HG02678 (cell line): Measurements from ENCODE around the gene SF3B3.
"Not testable (repeated sequence)": the region's sequence is repeated elsewhere in the genome, so short reads cannot be mapped to it uniquely, and the experiment has no call there.

Experiments used
- ATAC-seq: cut with Tn5 transposase; IDR thresholded peaks from one replicate; pipeline ENCODE4 v1.9.1; 2021; ENCODE audit warnings: mild to moderate bottlenecking, moderate library complexity; ENCODE audit not compliant: unreplicated experiment

SF3B3 gene

DNA sequence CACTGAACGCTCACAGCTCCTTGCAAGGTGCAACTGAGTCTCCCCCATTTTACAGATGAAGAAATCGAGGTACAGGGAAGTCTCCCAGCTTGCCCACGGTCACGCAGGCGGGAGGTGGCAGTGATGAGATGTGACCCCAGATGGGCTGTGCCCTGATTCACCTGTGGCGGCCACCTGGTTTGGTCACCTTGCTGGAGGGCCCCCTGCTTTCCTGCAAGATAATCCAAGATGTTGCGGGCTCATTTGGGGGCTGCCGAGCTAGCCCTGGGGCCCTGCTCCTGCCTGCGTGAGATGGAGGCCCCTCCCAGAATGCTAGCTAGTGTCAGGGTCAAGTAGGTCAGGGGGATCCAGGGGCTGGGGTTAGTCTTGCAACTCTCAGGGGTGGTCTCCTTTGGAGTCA is 63.1 kb downstream of the SF3B3 start:
- ATAC-seq: no peak

DNA sequence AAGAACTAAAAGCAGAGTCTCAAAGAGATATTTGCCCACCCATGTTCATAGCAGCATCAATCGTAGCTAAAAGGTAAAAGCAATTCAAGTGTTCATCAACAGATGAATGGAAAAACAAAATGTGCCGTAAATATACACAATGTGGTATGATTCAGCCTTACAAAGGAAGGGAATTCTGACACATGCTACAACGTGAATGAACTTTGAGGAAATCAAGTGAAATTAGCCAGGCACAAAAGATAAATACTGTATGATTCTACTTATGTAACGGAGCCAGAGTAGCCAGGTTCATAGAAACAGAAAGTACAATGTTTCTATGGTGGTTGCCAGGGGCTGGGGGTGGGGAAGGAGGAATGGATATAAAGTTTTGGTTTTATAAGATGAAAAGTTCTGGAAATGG is 64.9 kb downstream of the SF3B3 start:
- no peak for ATAC-seq

DNA sequence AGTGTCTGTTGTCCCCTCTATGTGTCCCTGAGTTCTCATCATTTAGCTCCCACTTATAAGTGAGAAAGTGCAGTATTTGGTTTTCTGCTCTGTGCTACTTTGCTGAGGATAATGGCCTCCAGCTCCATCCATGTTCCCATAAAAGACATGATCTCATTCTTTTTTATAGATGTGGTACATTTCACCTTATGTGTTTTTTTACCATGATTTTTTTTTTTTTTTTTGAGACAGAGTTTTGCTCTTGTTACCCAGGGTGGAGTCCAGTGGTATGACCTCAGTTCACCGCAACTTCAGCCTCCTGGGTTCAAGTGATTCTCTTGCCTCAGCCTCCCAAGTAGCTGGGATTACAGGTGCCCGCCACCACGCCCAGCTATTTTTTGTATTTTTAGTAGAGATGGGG is 65.8 kb downstream of the SF3B3 start:
- ATAC-seq: not testable (repeated sequence)

DNA sequence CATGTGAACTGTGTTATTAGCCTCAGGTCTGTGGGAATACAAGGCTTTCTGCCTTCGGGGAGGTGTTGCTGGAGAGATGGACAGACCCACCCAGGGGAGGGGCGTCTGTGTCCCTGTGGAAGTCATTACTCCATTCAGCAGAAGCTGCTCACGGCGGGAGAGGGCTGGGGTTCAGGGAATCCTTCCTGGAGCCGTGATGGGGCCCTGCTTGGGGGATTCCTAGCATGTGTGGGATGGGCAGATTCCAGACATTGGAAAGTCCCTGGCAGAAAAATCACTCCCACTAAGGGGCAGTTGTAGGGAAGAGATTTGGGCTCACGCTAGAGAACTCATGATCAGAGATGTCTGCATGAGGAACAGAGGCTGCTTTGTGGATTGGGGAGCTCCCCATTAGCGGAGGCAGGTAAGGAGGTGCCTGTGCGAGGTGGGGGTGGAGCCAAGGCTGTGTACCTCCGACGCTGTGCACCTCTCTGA is 66.4 kb downstream of the SF3B3 start:
- ATAC-seq: no peak

DNA sequence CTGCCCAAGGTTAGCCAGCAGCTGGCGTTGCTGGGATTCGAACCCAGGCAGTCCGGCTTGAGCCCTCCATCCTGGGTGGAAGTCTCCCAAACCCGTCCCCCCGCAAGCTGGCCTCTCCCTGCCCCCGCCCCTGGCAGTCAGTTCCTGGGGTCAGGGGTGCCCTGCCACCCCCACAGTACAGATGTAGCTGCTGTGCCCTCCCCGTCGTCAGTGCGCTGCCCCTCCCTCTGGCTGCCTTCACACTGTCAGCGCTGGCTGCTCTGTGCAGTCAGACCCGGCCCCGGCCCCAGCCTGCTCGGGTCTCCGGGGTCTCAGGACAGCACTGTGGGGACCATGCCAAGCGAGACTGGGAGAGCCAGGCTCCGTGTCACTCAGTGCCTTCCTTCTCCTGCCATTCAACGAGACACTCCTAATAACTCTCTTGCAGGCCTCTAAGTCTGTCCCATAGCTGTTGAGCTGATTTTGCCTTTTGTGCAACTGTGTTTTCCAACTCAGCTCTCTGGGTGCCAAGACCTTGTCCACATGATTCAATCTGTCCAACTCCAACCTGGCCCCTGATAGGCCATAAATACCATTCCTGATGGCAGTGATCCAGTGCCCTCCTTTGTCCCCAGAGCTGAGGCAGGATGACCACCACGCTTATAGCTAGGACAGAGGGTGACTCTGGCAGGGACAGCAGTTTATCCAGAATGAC is 67.3 kb downstream of the SF3B3 start:
- no peak for ATAC-seq

DNA sequence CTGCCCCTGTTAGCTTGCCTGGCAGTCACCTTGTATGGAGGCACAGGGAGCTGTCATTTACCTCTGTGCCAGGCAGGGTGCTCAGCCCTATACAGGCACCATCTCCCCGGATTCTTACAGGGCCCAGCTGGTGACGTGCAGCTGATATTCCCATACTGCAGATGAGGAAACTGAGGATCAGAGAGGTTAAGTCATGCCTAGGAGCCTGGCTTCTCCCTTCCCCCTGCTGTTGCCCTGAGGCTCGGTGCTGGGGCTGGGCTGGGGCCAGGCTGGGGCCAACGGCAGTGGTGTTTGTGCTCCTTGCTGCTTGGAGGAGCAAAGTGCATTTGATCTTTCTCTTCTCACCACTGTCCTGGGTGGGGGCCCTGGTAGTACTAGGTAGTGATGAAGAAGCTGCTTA is 68.0 kb downstream of the SF3B3 start:
- ATAC-seq: no peak

DNA sequence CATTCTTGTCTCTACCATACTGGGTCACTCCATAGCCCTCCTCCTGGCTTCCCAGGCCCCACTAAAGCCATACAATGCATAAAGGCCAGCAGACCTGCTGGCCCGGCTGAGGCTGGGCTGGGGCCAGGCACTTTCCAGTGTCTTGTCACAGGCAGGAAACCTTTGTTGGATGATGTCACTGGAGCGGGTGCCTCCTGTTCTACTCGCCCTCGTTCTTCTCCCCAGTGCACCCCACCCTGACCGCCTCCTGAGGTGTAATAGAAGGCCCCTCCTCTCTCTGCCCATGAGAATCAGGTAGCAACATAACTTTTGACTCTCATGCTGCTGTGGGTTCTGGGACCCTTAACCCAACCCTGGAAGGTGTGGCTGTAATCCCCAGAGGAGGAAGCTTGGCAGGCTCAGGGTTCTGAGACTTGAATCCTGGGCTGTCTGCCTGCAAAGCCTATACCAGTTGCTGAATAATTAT is 68.5 kb downstream of the SF3B3 start:
- no peak for ATAC-seq

DNA sequence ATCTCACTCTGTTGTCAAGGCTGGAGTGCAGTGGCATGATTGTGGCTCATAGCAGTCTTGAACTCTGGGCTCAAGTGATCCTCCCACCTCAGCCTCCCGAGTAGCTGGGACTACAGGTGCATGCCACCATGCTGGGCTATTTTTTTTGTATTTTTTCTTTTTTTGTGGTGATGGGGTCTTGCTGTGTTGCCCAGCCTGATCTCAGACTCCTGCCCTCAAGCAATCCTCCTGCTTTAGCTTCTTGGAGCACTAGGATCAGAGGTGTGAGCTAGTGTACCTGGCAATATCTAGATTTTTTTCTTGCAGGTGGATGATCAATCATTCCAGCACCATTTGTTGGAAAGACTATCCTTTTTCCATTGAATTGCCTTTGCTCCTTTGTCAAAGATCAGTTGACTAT is 69.9 kb downstream of the SF3B3 start:
- ATAC-seq: no peak

DNA sequence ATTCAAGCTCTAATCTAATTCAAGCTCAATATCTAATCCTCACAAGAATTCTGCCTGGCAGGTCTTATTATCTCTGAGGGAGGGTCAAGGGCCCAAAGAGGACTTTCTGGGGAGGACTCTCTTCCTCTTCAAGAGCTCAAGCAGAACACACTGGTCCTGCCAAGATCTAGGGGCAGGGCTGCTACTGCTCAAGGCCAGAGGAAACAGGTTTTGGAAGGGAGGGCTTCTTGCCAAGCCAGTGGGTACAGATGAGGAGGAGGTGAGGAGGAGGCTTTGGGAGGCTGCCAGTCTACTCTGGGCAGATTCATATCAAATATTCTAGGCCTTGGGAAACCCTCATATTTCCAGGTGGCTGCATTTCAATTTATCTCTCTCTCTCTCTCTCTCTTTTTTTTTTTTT is 71.0 kb downstream of the SF3B3 start:
- no peak for ATAC-seq

DNA sequence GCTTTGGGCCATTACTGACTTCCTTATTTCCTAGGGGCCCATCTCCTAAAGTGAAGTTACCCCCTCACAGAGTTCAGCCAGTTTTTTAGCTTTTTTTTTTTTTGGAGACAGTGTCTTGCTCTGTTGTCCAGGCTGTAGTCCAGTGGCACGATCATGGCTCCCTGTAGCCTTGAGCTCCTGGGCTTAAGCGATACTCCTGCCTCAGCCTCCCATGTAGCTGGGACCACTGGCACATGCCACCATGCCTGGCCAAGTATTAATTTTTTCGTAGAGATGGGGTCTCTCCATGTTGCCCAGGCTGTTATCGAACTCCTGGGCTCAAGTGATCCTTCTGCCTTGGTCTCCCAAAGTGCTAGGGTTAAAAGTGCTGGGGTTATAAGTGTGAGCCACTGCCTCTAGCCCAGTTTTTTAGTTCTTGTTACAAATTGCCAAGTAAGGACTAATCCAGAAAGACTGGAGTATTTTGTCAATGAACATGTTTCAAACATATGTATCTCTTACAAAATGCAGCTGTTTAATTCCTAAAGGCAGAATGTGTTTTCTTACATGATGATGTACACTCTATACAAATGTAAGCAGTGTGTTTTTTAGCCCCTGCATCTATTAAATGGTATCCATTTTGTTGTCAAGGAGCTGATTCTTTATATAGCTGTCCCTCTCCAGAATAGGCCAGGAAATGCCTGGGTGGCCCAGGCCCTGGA is 73.7 kb downstream of the SF3B3 start:
- ATAC-seq: no peak

DNA sequence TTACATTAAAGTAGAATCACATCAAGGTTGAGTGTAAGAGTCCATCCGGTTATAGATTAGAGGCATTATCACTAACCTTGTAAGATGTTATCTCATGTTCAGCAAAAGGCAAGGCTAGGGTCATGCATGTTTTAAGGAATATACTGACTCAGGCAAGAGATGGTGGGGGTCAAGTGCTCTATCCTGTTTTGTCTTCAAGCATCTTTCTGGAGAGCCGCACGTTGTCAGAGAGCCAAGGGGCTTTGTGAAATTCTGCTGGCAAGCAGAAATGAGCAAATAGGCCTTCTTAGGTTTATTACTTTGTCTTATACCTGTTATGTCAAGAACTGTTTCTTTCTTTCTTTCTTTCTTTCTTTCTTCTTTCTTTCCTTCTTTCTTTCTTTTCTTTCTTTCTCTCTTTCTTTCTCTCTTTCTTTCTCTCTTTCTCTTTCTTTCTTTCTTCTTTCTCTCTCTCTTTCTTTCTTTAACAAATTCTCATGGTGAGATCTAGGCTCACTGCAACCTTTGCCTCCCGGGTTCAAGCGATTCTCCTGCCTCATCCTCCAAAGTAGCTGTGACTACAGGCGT is 75.4 kb downstream of the SF3B3 start:
- no peak for ATAC-seq

DNA sequence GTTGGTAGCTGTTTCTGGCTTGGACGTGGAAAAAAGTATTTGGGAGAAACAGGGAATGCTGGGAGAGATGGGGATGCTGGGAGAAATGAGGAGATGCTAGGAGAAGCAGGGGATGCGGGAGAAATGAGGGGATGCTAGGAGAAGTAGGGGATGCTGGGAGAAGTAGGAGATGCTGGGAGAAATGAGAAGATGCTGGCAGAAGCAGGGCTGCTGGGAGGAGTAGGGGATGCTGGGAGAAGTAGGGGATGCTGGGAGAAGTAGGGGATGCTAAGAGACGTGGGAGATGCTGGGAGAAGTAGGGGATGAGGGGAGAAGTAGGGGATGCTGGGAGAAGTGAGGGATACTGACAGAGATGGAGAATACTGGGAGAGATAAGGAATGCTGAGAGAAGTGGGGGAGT is 77.1 kb downstream of the SF3B3 start:
- ATAC-seq: no peak

DNA sequence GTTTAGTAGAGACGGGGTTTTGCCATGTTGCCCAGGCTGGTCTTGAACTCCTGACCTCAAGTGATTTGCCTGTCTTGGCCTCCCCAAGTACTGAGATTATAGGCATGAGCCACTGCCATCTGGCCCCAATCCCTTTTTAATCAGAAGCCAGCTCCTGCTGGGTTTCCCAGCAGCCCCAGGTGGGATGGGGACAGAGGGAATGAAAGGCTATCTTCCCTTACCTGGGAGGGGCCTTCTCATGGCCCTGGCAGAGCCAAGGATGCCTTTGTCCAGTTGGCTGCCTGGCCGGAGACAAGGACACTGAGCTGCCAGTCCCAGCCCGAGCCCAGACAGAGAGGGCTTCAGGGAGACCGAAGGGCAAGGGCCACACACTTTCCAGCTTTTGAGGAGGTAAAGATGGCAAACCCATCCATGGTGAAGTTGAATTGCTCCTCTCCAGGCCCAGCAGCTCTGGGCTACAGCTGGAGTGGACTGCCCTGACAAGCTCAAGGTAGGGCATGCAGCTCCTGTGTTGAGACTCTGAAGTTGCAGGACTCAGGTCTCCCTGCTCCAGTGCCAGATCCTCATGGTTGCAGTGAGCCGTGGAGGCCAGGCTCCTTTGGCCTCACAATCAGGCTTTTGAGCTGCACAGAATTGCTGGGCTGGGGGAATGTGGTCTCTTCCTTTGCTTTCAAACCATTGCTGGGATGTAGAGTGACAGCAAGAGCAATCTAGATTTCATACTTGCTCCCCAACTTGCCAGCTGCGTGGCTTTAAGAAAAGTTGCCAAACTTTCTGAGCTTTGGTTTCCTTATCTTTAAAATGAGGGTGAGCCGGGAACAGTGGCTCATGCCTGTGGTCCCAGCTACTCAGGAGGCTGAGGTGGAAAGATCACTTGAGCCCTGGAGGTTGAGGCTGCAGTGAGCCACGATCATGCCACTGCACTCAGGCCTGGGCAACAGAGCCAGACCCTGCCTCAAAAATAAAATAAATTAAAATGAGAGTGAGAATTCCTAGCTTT is 78.3 kb downstream of the SF3B3 start:
- no peak for ATAC-seq

DNA sequence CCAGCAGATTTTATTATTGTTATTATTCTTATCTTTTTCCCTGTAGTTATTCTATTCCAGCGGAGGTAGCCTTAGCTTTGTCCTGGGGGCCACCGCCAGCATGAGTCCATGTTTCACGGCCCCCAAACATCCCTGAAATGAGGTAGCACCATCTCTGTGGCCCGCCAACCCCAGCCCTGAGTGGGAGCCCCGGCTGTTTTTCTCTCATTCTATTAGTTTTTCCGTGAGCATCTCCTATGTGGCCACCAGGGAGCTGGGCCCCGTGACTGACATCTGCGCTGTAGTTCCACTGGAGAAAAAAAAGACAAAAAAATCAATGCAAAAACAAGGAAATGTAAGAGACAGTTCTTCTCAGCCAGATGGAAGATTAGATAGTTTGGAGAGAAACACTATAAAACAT is 79.2 kb downstream of the SF3B3 start:
- no peak for ATAC-seq

DNA sequence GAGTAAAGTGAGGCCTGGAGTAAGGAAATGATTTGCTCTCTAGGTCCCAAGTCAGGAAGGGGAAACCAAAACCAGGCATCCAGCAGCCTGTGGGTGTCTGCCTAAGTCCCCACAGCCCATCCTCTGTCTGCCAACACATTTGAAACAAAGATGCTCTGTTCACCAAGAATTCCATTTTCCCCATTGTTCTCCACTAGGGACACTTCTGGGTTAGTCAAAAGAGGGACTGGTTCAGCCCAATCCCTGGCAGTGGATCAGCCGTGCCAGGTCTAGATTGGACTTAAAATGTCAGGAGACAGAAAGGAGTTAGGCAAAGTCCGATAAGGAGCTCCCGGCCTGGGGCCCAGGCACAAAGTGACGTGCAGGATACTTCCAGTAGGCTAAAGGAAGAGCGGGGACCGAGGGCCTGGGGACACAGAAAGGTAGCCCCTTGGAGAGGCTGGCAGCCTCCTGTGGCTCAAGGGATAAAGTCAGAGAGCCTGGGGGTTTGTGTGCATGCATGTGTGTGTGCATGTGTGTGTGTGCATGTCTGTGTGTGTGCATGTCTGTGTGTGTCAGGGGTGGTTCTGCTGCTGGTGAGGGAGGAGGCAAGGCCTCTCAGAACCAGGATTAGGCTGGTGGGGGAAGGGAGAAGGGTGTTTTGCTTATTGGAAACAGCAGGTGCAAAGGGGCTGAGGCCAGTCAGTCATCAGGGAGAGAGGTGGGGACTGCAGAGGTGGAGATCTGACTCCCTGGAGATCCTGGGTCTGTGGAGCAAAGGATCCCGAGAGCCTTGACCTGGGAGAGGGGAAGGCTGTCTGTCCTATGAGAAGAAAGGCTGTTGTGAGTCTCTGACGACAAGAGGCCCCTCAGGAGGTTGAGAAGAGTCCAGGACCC is 81.0 kb downstream of the SF3B3 start:
- ATAC-seq: no peak

DNA sequence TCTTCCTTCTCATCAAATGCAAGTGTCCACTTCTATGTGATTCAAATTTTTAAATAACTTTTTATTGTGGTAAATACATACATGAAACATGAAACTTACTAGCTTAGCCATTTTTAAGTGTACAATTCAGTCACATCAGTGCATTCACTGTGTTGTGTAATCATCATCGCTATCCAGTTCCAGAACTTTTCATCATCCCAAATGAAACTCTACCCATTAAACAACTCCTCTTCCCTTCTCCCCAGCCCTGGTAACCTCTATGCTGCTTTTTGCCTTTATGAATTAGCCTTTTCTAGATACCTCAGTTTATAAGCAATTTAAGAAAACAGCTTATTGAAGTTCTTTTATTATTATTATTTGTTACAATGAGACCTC is 81.7 kb downstream of the SF3B3 start:
- no peak for ATAC-seq

DNA sequence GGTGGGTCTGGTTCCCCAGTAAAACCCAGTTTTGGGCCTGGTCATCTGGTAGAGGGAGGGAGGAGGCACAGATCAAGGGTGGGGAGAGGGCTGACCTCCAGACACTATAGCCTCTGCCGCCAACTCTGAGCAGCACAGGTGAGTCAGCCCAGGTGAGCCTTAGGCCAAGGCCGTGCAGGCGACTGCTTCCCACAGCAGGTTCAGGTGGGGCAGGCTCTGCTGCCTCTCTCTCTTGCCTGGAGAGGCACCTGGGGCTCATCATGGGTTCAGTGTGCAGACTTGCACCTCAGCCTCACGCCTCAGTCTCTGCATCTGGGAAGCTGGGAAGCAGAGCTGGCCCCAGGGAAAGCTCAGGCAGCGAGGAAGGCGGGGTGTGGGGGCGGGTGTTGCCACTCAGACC is 84.9 kb downstream of the SF3B3 start:
- no peak for ATAC-seq

DNA sequence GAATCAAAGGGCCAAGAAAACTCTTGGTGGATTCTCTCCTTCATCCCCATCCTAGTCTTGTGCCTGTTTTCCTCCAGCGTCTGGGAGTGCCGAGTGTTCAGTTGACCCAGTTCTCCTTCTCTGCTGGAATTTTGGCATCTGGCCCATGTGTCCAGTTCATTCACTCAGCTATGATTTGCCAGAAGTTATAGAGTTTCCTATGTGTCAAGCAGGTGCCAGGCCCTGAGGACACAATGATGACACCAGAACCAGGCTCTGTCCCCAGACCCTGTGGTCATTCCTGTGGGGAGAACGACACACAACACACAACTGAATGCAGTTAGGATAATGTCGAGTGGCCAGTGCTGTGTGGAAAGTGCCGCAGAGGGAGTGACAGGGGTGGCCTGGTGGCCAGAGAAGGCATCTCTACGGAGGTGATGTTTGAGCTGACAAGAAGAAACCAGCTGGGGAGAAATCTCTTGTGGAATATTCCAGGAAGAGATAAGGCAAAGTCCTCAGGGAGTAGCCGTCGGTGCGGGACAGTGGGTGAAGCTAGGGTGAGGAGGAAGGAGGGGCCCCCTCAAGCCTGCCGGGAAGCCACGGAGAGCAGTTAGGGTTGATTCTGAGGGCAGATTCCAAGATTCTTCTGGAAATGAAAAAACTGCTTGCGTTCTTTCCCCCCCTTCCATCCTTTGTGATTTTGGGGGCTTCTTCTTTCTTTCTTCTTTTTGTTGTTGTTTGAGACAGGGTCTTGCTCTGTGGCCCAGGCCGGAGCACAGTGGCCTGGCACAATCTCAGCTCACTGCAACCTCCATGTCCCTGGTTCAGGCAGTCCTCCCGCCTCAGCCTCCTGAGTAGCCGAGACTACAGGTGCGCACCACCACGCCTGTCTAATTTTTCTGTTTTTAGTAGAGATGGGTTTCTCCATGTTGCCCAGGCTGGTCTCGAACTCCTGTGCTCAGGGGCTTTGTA is 86.9 kb downstream of the SF3B3 start:
- ATAC-seq: no peak

DNA sequence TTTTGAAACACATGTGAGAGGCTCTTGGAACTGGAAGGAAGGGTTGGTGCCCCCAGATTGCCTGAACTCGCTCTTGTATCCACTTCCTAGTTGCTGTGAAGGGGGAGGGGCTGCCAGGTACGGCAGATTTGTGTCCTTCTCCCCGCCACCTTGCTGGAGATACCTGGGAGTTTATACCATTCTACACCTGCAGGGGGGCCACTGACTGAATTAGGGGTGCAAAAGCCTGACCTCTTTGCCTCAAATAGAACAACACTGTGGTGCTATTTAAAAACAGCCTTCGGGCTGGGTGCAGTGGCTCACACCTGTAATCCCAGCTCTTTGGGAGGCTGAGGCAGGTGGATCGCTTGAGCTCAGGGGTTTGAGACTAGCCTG is 87.6 kb downstream of the SF3B3 start:
- no peak for ATAC-seq
